ENCODE data around the gene PNKD. TPM values are rescaled to one million over a fixed set of nuclear protein-coding genes. Genes with fewer than 3 reads are reported as not detected.

The PNKD gene
- total and polyA plus RNA-seq, 2 of the 8 experiments (the other 6 are each of a cell fraction or from before 2014, with no cell fraction given), result 43.9 to 65.4 TPM

GRCh38 chr2:218367415-218368149 is 97.3 kb downstream of the PNKD start (continued):
- TF ChIP-seq SP2 (IDR thresholded peaks at IDR 0.05; ENCODE audit: low read length) (no peak), SIRT6 (IDR thresholded peaks at IDR 0.05; ENCODE audit: low read length) (no peak), NANOG (IDR thresholded peaks at IDR 0.05; ENCODE audit: insufficient read depth, low read depth, low read length, poor library complexity, severe bottlenecking) (no peak), BCL11A (IDR thresholded peaks at IDR 0.05; ENCODE audit: low read depth in 2 of 2, low read length in 2 of 2) (no peak), MAFK (IDR thresholded peaks at IDR 0.05; ENCODE audit: low read depth, low read length) (no peak), TCF12 (IDR thresholded peaks at IDR 0.05; ENCODE audit: low read depth, low read length) (no peak), TEAD4 (IDR thresholded peaks at IDR 0.05; ENCODE audit: low read depth, low read length) (no peak), SIN3A (conservative IDR thresholded peaks at IDR 0.05 in 1 of 2, IDR thresholded peaks at IDR 0.05 in 1 of 2; ENCODE audit: low read depth in 1 of 2, low read length in 2 of 2) (0 out of 4 replicates have a peak, but pooled peaks of 1 of the 2 experiments have one; percentile 25), CHD2 (IDR thresholded peaks at IDR 0.05; ENCODE audit: low read length) (no peak), PHF8 (conservative IDR thresholded peaks at IDR 0.05; ENCODE audit: low read depth, low read length) (peak; percentile 76; the same call in 1 of the 2 replicates), BRCA1 (IDR thresholded peaks at IDR 0.05; ENCODE audit: low read depth, low read length) (no peak), RBBP5 (IDR thresholded peaks at IDR 0.05; ENCODE audit: borderline replicate concordance, low read depth, low read length) (0 out of 2 replicates have a peak, but pooled peaks have one; percentile 48), RNF2 (IDR thresholded peaks at IDR 0.05; ENCODE audit: borderline replicate concordance, low read depth, low read length, missing control alignments, poor library complexity, severe bottlenecking) (no peak), EGR1 (IDR thresholded peaks at IDR 0.05; ENCODE audit: borderline replicate concordance, low read depth, low read length) (no peak), CREB1 (IDR thresholded peaks at IDR 0.05) (peak; percentile 61), RFX5 (IDR thresholded peaks at IDR 0.05; ENCODE audit: borderline replicate concordance, low read depth, low read length) (no peak)
- TF ChIP-seq, protein P1, sequence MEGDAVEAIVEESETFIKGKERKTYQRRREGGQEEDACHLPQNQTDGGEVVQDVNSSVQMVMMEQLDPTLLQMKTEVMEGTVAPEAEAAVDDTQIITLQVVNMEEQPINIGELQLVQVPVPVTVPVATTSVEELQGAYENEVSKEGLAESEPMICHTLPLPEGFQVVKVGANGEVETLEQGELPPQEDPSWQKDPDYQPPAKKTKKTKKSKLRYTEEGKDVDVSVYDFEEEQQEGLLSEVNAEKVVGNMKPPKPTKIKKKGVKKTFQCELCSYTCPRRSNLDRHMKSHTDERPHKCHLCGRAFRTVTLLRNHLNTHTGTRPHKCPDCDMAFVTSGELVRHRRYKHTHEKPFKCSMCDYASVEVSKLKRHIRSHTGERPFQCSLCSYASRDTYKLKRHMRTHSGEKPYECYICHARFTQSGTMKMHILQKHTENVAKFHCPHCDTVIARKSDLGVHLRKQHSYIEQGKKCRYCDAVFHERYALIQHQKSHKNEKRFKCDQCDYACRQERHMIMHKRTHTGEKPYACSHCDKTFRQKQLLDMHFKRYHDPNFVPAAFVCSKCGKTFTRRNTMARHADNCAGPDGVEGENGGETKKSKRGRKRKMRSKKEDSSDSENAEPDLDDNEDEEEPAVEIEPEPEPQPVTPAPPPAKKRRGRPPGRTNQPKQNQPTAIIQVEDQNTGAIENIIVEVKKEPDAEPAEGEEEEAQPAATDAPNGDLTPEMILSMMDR (IDR thresholded peaks at IDR 0.05; ENCODE audit: control extremely low read depth in 1 of 3, insufficient read depth in 1 of 3, low read depth in 1 of 3, low read length in 3 of 3), result peak in 1 of 3 experiments; percentile 6; a peak in 1 of 4 replicates
- TF ChIP-seq, protein P2, sequence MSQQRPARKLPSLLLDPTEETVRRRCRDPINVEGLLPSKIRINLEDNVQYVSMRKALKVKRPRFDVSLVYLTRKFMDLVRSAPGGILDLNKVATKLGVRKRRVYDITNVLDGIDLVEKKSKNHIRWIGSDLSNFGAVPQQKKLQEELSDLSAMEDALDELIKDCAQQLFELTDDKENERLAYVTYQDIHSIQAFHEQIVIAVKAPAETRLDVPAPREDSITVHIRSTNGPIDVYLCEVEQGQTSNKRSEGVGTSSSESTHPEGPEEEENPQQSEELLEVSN (IDR thresholded peaks at IDR 0.05), result 0 out of 2 replicates have a peak, but pooled peaks have one; percentile 33
